SKM-1 treated with dmso at 0.1 percent for 144 hours (cell line): ENCODE results near the gene KNDC1.

Source experiments
- DNase-seq: peaks from one replicate; lab custom pipeline; 2025; ENCODE audit not compliant: unreplicated experiment; lab: John Stamatoyannopoulos, UW

Gene KNDC1

GRCh38 chr10:133271521-133272300 is 111.7 kb downstream of the KNDC1 start:
- no peak for DNase-seq

- no peak for DNase-seq
Measured at GRCh38 chr10:133272301-133272963, 112.4 kb downstream of the KNDC1 start.

- DNase-seq = no peak
Measured at GRCh38 chr10:133272964-133273420, 113.0 kb downstream of the KNDC1 start.

- DNase-seq = no peak
Measured at GRCh38 chr10:133273534-133274143, 113.6 kb downstream of the KNDC1 start.

- peak; percentile 45 for DNase-seq
Measured at GRCh38 chr10:133274751-133275683, 115.0 kb downstream of the KNDC1 start.

- DNase-seq = no peak
Measured at GRCh38 chr10:133275684-133276092, 115.7 kb downstream of the KNDC1 start.
